ENCODE results near the gene CNTN6. TPM values are rescaled to one million over a fixed set of nuclear protein-coding genes. Genes with fewer than 3 reads are reported as not detected.

Gene CNTN6
- total RNA-seq, 1 experiment from 2014 or later, result not detected

GRCh38 chr3:1447452-1447851, 354.6 kb downstream of the CNTN6 start (continued):
- TF ChIP-seq CDX4 (CRISPR knock-in tag; IDR thresholded peaks at IDR 0.05; ENCODE audit: borderline replicate concordance) (no peak), PRDM15 (CRISPR knock-in tag; IDR thresholded peaks at IDR 0.05) (no peak), ZNF121 (CRISPR knock-in tag; IDR thresholded peaks at IDR 0.05) (no peak), CBFB (CRISPR knock-in tag; IDR thresholded peaks at IDR 0.05; ENCODE audit: low read depth) (no peak), RELA (CRISPR knock-in tag; IDR thresholded peaks at IDR 0.05; ENCODE audit: borderline replicate concordance) (no peak), ZBTB21 (CRISPR knock-in tag; IDR thresholded peaks at IDR 0.05; ENCODE audit: borderline replicate concordance) (no peak), ZNF232 (CRISPR knock-in tag; IDR thresholded peaks at IDR 0.05) (no peak), NFYB (CRISPR knock-in tag; conservative IDR thresholded peaks at IDR 0.05; ENCODE audit: low read depth) (no peak), HMGA2 (CRISPR knock-in tag; IDR thresholded peaks at IDR 0.05) (no peak), AFF4 (CRISPR knock-in tag; IDR thresholded peaks at IDR 0.05; ENCODE audit: borderline replicate concordance) (no peak)
- TF ChIP-seq, protein P1, sequence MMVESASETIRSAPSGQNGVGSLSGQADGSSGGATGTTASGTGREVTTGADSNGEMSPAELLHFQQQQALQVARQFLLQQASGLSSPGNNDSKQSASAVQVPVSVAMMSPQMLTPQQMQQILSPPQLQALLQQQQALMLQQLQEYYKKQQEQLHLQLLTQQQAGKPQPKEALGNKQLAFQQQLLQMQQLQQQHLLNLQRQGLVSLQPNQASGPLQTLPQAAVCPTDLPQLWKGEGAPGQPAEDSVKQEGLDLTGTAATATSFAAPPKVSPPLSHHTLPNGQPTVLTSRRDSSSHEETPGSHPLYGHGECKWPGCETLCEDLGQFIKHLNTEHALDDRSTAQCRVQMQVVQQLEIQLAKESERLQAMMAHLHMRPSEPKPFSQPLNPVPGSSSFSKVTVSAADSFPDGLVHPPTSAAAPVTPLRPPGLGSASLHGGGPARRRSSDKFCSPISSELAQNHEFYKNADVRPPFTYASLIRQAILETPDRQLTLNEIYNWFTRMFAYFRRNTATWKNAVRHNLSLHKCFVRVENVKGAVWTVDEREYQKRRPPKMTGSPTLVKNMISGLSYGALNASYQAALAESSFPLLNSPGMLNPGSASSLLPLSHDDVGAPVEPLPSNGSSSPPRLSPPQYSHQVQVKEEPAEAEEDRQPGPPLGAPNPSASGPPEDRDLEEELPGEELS (CRISPR knock-in tag; IDR thresholded peaks at IDR 0.05), result no peak
- TF ChIP-seq, protein P2, sequence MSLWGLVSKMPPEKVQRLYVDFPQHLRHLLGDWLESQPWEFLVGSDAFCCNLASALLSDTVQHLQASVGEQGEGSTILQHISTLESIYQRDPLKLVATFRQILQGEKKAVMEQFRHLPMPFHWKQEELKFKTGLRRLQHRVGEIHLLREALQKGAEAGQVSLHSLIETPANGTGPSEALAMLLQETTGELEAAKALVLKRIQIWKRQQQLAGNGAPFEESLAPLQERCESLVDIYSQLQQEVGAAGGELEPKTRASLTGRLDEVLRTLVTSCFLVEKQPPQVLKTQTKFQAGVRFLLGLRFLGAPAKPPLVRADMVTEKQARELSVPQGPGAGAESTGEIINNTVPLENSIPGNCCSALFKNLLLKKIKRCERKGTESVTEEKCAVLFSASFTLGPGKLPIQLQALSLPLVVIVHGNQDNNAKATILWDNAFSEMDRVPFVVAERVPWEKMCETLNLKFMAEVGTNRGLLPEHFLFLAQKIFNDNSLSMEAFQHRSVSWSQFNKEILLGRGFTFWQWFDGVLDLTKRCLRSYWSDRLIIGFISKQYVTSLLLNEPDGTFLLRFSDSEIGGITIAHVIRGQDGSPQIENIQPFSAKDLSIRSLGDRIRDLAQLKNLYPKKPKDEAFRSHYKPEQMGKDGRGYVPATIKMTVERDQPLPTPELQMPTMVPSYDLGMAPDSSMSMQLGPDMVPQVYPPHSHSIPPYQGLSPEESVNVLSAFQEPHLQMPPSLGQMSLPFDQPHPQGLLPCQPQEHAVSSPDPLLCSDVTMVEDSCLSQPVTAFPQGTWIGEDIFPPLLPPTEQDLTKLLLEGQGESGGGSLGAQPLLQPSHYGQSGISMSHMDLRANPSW (CRISPR knock-in tag; conservative IDR thresholded peaks at IDR 0.05; ENCODE audit: low read depth), result no peak
- TF ChIP-seq, protein P3, sequence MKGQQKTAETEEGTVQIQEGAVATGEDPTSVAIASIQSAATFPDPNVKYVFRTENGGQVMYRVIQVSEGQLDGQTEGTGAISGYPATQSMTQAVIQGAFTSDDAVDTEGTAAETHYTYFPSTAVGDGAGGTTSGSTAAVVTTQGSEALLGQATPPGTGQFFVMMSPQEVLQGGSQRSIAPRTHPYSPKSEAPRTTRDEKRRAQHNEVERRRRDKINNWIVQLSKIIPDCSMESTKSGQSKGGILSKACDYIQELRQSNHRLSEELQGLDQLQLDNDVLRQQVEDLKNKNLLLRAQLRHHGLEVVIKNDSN (CRISPR knock-in tag; IDR thresholded peaks at IDR 0.05), result no peak
